Spleen (tissue), 7 donors: ENCODE results near the gene C8B.

Experiments
- POLR2A ChIP-seq, 3 donors: fragments of 450-650 bp; IDR thresholded peaks; one replicate each; pipeline ENCODE4 v1.5.1; 2017; ENCODE audit warnings: antibody characterized with exemption in 3 of 3, mild to moderate bottlenecking in 1 of 3
- POLR2AphosphoS5 ChIP-seq, 3 donors: sonication (generic); formaldehyde crosslinking; IDR thresholded peaks; one replicate each; pipeline ENCODE4 v1.5.1; 2017; ENCODE audit warnings: antibody characterized with exemption in 3 of 3
- TF ChIP-seq, protein P1 (sequence below), 11 experiments: fragments of 200-600 bp in 7 of 11; fragments of 450-650 bp in 4 of 11; sonication (generic) in 4 of 11; IDR thresholded peaks in 8 of 11; conservative IDR thresholded peaks in 3 of 11; 1 replicate in 7 of 11; 2 replicates in 4 of 11; pipeline versions ENCODE4 v1.4.0 to v1.8.0; 2016 to 2021; ENCODE audit warnings: antibody characterized with exemption in 11 of 11, inconsistent platforms in 4 of 11, mild to moderate bottlenecking in 1 of 11
- donor health status: DM: no; HTN: no; CAD: no; lungs with moderate emphysema.
- donor health status: DM: no; HTN: no; CAD: no.
- donor health status: DM: no; HTN: no; CAD: no.

DNA sequence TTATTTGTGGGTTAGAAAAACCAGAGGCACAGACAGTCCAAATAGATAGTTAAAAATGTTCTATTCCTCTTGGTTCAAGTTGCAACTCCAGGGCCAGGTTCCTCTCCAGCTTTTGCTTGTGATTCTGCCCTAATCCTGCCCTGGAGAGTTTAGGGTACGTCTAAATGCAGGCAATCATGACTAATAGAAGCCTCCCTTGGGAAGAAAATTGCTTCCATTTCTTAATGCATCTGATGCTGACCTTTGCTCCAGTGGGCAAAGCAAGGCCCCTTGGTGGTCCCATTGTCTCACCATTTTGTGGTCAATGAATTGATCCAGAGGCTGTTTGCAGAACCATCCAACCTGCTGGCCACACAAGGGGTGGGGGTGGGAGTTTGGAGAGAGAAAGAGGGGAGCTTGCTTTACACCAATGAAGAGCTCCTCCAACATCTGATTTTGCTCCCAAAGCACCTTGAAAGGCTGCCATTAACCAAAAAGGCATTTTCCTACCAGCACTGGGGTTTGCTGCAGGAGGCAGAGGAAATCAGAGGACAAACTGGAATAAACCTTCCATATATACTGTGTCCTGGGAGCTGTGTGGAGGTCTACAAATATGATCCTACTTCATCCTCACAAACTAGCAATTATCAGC is 31.3 kb downstream of the C8B start:
- TF ChIP-seq, protein P1, sequence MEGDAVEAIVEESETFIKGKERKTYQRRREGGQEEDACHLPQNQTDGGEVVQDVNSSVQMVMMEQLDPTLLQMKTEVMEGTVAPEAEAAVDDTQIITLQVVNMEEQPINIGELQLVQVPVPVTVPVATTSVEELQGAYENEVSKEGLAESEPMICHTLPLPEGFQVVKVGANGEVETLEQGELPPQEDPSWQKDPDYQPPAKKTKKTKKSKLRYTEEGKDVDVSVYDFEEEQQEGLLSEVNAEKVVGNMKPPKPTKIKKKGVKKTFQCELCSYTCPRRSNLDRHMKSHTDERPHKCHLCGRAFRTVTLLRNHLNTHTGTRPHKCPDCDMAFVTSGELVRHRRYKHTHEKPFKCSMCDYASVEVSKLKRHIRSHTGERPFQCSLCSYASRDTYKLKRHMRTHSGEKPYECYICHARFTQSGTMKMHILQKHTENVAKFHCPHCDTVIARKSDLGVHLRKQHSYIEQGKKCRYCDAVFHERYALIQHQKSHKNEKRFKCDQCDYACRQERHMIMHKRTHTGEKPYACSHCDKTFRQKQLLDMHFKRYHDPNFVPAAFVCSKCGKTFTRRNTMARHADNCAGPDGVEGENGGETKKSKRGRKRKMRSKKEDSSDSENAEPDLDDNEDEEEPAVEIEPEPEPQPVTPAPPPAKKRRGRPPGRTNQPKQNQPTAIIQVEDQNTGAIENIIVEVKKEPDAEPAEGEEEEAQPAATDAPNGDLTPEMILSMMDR (IDR thresholded peaks at IDR 0.05 in 8 of 11, conservative IDR thresholded peaks at IDR 0.05 in 3 of 11) = no peak
- TF ChIP-seq POLR2AphosphoS5 (IDR thresholded peaks at IDR 0.05) (no peak), POLR2A (IDR thresholded peaks at IDR 0.05) (no peak)
